Breast epithelium (tissue), 3 donors: ENCODE results near the gene XPC.

Experiments used
- POLR2A ChIP-seq: fragments of 450-650 bp; IDR thresholded peaks from one replicate; pipeline ENCODE4 v1.6.1; 2016; ENCODE audit warnings: antibody characterized with exemption, mild to moderate bottlenecking, moderate library complexity
- POLR2AphosphoS5 ChIP-seq, 3 donors: sonication (generic); formaldehyde crosslinking; IDR thresholded peaks; one replicate each; pipeline ENCODE4 v1.6.1; 2017; ENCODE audit warnings: antibody characterized with exemption in 3 of 3
- TF ChIP-seq, protein P1 (sequence below), 3 donors: fragments of 450-650 bp; IDR thresholded peaks; one replicate each; pipeline ENCODE4 v1.5.1; 2016 to 2017; ENCODE audit warnings: antibody characterized with exemption in 3 of 3, mild to moderate bottlenecking in 3 of 3, moderate library complexity in 3 of 3

DNA sequence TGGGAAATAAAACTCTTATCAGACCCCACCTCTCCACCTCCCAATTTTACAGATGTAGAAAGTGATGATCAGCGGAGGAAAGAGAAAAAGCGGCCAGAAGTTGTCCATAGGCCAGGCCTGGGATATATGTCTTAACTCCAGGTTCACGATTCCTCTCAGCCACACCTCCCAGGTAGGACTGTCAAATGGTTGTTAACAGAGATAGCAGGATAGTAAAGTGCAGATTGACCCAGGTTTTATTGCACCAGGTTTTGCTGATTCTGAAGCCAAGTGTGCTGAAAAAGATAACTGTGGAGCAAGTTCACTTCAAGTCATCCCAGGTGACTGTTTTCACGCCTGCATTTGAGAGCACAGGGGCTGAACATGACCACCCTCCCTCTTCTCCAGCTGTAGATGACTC, 36.4 kb upstream of the XPC start:
- TF ChIP-seq POLR2A, result no peak
- TF ChIP-seq, protein P1, sequence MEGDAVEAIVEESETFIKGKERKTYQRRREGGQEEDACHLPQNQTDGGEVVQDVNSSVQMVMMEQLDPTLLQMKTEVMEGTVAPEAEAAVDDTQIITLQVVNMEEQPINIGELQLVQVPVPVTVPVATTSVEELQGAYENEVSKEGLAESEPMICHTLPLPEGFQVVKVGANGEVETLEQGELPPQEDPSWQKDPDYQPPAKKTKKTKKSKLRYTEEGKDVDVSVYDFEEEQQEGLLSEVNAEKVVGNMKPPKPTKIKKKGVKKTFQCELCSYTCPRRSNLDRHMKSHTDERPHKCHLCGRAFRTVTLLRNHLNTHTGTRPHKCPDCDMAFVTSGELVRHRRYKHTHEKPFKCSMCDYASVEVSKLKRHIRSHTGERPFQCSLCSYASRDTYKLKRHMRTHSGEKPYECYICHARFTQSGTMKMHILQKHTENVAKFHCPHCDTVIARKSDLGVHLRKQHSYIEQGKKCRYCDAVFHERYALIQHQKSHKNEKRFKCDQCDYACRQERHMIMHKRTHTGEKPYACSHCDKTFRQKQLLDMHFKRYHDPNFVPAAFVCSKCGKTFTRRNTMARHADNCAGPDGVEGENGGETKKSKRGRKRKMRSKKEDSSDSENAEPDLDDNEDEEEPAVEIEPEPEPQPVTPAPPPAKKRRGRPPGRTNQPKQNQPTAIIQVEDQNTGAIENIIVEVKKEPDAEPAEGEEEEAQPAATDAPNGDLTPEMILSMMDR (IDR thresholded peaks at IDR 0.05), result no peak
- no peak for TF ChIP-seq POLR2AphosphoS5 (IDR thresholded peaks at IDR 0.05)
